GM12875 (cell line): ENCODE data around the gene PEAK1.

Experiments used
- H3K4me3 ChIP-seq: one replicate; pipeline ENCODE4 v1.5.1; 2011; ENCODE audit warnings: low read depth, low read length, control low read depth
- TF ChIP-seq, protein P1 (sequence below): IDR thresholded peaks from 2 replicates; pipeline ENCODE4 v1.5.1; 2011; ENCODE audit warnings: low read depth, mild to moderate bottlenecking, control low read depth, inconsistent platforms, low read length, moderate library complexity, borderline replicate concordance; ENCODE audit not compliant: insufficient read depth

PEAK1 gene

DNA sequence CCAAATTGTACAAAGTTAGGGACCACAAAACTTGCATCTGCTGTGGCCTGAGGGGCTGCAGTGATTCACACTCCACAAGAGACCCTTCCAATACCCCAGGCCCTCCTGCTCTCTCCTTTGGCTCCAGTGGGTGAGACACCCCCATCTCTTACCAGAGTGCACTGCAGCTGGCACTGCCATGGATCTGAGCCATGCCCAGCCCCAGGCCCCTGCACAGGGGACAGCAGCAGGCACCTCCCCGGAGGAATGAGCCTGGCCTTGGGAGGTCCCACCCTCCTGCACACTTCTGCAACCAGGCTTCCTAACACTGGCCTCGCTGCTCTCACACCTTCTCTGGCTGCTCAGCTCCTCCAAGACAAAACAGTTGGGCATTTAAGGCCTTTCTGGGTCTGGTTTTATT, 332.7 kb downstream of the PEAK1 start:
- H3K4me3 ChIP-seq, result no peak overlapping the region
- TF ChIP-seq, protein P1, sequence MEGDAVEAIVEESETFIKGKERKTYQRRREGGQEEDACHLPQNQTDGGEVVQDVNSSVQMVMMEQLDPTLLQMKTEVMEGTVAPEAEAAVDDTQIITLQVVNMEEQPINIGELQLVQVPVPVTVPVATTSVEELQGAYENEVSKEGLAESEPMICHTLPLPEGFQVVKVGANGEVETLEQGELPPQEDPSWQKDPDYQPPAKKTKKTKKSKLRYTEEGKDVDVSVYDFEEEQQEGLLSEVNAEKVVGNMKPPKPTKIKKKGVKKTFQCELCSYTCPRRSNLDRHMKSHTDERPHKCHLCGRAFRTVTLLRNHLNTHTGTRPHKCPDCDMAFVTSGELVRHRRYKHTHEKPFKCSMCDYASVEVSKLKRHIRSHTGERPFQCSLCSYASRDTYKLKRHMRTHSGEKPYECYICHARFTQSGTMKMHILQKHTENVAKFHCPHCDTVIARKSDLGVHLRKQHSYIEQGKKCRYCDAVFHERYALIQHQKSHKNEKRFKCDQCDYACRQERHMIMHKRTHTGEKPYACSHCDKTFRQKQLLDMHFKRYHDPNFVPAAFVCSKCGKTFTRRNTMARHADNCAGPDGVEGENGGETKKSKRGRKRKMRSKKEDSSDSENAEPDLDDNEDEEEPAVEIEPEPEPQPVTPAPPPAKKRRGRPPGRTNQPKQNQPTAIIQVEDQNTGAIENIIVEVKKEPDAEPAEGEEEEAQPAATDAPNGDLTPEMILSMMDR, result no peak

DNA sequence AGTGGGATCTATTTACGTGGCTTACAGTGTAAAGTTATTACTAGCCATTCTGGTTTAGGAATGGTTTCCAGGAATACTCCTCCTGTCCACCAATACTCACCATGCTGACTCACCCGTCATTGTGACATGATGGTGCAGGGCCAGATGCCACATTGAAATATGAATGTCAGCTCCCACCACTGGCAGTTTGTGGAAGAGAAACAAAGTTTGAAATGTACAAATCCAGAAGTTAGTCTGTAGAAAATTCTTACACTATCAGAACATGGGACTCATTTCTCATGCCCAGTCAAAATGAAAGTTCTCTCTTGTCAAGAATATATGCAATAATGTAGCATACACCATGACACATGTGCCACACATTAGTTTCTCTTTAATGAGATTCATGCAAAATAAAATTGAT, 334.6 kb downstream of the PEAK1 start:
- TF ChIP-seq, protein P1, result no peak
- H3K4me3 ChIP-seq, result no peak overlapping the region

DNA sequence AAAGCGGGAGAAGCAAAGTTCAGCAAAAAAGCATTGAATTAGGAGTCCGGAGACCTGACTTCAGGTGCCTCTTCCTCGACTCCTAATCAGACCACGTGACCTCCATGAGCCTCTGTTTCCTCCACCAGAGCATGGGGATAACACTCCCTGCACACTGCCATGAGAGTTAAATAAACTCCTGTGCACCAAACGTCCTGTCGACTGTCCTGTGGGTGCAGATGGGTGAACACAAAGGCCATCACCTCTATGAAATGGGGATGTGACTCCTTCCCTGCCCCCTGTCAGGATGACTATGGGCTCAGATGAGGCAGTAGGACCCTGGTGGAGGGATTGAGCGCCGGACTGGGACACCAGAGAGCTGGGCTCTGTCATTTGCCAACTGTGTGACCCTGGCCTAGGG, 335.5 kb downstream of the PEAK1 start:
- no peak overlapping the region for H3K4me3 ChIP-seq
- TF ChIP-seq, protein P1, result no peak

DNA sequence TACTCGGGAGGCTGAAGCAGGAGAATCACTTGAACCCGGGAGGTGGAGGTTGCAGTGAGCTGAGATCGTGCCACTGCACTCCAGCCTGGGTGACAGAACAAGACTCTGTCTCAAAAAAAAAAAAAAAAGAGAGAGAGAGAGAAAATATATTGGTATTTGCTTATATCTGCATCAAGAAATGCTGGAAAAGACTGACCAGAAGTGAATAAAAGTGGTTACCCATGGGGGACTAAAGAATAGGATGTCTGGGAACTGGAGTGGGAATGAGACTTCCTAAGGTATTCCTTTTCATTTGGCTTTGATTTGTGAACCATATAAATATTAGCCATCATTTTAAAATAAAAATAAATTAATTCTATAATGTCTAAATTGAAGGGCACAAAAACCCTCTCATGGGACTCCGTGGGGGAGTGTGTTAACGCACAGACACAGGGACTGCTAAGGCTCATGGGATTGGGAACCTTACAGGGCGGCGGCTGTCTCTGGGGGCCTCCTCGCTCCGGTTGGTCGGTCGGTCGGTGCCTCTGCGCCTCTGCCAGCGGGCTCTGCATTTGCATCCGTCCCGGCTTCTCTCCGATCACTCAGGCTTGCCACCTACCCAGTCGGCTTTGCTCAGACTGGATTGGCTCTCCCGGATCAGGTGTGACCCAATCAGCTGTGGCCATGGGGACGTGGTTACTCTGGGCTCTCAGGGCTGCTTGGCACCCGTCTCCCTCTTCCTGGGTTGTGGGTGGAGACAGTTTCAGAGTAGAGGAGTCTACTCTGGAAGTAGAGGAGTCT, 336.3 kb downstream of the PEAK1 start:
- no peak overlapping the region for H3K4me3 ChIP-seq
- TF ChIP-seq, protein P1, result no peak

DNA sequence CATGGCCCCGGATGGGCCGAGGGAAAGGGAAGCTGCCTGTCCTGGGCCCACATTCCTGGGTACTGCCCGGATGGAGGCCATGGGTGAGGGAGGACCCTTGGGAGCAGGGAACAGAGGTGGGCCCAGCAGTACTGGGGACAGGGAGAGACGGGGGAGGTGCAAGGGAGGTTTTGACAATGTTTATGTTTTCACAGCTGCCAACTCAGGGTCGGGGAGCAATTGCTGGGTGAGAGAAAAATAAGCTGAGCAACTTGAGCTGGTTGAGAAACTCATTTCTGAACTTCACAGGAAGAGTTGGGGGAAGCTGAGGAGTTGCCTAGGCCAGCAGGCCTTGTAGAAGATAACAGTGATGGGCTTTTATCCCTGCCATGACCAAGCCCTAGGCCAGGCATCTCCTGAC, 337.9 kb downstream of the PEAK1 start:
- no peak overlapping the region for H3K4me3 ChIP-seq
- TF ChIP-seq, protein P1, result no peak

DNA sequence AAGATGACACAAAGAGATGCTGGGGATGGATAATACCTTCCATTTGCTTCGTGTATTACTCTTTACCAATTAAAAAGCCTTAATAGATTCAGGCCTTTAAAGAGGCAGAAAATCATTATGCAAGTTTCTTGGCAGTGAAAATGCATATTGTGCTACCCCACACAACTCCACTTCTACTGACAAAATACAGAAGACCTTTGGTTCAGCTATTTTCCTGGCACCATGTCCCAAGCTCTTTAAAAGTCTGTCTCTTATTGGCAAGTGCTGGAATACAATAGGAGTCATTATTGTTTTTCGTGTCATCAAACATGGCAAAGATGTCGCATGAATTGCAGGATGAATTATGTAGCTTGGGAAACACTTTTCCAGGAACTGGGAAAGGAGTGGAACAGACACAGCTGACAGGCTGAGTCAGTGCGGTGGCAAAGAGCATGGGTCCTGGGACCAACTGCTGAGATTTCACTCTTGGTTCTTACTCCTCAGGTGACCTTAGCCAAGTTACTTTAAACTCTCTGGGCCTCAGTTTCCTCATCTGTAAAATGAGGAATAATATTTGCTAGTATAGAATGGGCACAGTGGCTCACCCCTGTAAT, 343.5 kb downstream of the PEAK1 start:
- no peak overlapping the region for H3K4me3 ChIP-seq

More for the DNA sequence above, 343.5 kb downstream of the PEAK1 start:
- TF ChIP-seq, protein P1, result no peak
